T-helper 2 cell treated with Interferon-gamma antibody and Interleukin-4, amounts not matched to agents 100 ng/mL and 5 ng/mL, for 36 hours (primary cell): ENCODE results near the gene NIPAL3. TPM values are rescaled to one million over a fixed set of nuclear protein-coding genes. Genes with fewer than 3 reads are reported as not detected.

Source experiments
- intact Hi-C: fragments of 100-400 bp; cut with micrococcal nuclease; formaldehyde crosslinking; loops from one replicate; pipeline ENCODE4 v1.15.1; 2023
- total RNA-seq: library from RNA; stranded (reverse); gene quantifications from 2 replicates; pipeline ENCODE4 v1.2.3, GENCODE V29; 2022

Gene NIPAL3
- total RNA-seq = 31.6 and 33.0 TPM in 2 replicates

GRCh38 chr1:24415334-24415909 lies at the start of gene NIPAL3:
Gene NIPAL3 (plus strand): TSS chr1:24415802. CDS start chr1:24419548, 3,746 bp downstream.
- intact Hi-C loops = loop anchor here (1.0 to 5.0 kb wide), 7 partner anchors 24 to 435 kb away; partner anchors contain the start of genes RCAN3, SRRM1 and SRSF10

DNA sequence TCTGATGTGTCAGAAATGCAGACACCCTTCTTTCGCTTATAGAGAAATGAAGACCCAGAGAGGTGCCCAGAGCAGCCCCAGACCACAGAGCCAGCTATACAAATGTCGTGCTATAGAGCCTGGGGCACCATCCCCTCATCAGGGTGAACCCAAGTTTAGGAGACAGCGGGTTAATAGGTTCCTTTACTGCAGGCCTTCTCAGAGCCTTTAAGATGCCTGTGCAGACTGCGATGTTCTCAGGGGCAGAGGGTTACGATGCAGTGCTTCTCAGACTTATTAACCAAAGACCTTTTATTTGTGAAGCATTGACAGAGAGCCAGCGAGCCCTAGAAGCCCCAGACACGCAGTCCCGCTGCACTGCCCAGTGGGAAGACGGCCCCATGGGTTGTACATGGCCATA lies 48.9 kb upstream of the NIPAL3 start:
- intact Hi-C loops = no loop called here

GRCh38 chr1:24369199-24369598 lies 46.4 kb upstream of the NIPAL3 start:
- intact Hi-C loops = no loop called here

GRCh38 chr1:24369801-24370200 lies 45.8 kb upstream of the NIPAL3 start:
- intact Hi-C loops = no loop called here

GRCh38 chr1:24373044-24373443 lies 42.6 kb upstream of the NIPAL3 start:
- intact Hi-C loops = no loop called here

GRCh38 chr1:24373710-24374109 lies 41.9 kb upstream of the NIPAL3 start:
- intact Hi-C loops = no loop called here

DNA sequence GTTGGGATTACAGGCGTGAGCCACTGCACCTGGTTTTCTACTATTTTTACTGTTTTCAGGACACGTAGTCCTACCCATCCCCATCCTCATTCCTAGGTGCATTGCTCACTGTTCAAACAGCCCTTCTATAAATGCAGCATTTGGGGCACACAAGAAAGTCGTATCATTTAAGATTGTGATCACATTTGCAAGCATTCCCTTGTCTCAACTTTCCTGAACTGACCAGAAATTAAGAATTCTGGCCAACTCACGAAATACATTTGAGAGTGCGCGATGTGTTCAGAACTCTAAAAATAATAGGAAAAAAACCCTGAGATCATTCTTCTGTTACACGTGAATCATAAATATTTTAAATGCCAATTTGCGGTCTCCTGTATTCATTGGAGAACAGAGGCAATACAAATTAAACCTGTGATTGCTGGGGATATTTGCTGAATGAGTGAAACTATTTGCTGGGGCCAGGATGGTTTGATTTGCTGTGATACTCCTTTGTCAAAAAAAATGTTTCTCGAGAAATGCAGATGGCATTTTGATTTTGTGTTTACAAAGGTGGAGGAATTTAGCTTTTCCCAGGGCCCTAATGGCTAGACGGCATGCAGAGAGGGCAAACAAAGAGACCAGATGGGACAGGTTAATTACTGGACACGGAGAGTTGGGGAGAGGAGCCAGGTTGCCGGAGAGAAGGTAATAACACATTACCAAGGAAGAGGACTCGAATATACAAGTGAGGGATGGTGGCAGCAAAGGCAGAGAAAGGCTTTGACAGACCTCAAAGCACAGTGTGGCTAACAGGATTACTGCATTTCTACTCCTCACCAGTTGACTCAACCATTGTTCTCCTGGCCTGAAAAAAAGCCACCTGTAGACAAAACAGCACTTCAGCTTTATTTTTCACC lies 40.5 kb upstream of the NIPAL3 start:
- intact Hi-C loops = no loop called here

DNA sequence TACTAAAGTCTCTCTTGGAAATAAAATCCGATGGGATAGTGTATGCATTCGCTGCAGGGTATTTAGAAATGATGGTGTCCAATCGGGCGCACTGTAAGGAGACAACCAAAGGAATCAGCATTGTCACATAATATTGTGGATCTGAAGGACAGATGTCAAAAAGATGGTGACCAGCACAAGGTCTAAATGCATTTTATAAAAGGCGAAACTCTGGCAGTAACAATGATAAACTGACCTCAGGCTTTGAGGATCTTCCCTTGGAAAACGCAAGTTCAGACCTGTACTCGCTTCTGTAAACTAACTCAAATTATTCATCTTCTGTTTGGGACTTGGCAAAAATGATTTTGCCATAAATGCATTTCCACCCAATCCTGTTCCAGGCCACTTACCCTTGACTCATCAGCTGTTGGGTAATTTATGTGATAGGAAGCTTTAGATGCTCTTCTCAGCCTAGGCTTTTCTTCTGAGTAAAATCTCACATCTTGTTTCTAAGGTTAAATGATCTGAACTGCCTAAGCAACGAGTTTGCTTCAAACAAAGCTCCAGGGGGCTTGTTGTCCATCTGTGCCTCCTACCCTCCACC lies 35.8 kb upstream of the NIPAL3 start:
- intact Hi-C loops = loop anchor here (5.0 kb wide), 1 partner anchor 58 kb away; no protein-coding TSS in a partner anchor

DNA sequence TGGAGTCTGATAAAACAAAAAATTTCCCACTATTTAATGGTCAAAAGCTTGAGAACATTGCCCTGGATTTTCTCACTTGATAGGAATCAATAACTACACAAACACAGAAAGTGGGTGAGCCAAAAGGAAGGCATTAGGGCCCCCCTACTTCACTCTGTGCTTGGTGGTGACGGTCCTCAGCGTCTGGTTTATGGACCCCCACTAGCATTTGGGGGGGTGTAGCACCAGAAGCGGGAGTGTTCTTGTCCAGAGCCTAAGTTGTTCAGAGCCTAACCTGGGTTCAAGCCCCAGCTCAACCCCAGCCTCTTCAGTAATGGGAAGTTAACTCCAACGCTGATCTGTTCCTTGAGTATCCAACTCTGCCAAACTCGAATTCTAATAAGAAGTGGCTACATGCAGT lies 35.1 kb upstream of the NIPAL3 start:
- intact Hi-C loops = loop anchor here (5.0 kb wide), 1 partner anchor 58 kb away; no protein-coding TSS in a partner anchor

GRCh38 chr1:24381256-24381655 lies 34.3 kb upstream of the NIPAL3 start:
- intact Hi-C loops = loop anchor here (5.0 kb wide), 1 partner anchor 59 kb away; no protein-coding TSS in a partner anchor

DNA sequence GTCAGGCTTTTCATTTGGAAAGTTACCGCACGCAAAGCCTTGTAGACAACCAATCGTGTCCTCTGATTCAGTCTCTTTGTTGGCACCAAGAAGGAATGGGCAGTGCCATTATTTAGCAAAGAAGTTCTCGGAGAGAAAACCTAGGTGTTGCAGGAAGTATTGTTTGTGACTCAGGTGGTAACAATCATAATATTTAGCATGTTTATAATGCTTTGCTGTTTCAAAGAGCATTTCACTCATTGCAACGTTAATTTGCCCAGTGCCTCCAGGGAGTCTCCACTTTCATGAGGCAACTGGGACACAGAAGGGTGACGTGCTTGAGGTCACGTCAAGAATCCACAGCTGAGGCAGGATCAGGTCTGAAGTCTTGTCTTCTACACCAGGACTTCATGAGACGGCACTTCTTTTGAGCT lies 33.4 kb upstream of the NIPAL3 start:
- intact Hi-C loops = loop anchor here (5.0 kb wide), 1 partner anchor 60 kb away; no protein-coding TSS in a partner anchor

- intact Hi-C loops = loop anchor here (5.0 kb wide), 1 partner anchor 61 kb away; no protein-coding TSS in a partner anchor
Measured at GRCh38 chr1:24383381-24383940, 32.1 kb upstream of the NIPAL3 start.

- intact Hi-C loops = loop anchor here (5.0 kb wide), 1 partner anchor 62 kb away; no protein-coding TSS in a partner anchor
Measured at GRCh38 chr1:24384251-24385090, 31.1 kb upstream of the NIPAL3 start.

GRCh38 chr1:24385160-24385940 lies 30.3 kb upstream of the NIPAL3 start:
- intact Hi-C loops = no loop called here

- intact Hi-C loops = no loop called here
Measured at GRCh38 chr1:24386241-24386640, 29.4 kb upstream of the NIPAL3 start.

DNA sequence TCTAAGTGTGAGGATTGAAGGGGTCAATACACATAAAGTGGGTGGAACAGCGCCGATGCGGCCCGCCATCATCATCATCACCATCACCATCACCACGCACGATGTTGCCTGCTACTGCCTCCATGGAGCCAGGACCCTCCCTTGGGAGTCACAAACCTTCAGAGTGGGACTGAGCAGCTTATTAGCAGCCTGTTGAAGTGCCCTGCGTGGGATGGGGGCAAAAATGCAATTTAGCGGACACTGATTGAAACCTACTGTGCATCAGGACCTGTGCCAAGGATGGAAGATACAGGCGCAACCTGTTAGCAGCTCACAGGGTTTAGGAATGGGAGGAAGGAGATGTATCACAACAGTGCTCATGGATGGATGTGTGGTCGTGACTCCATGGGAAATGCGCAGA lies 28.7 kb upstream of the NIPAL3 start:
- intact Hi-C loops = no loop called here

DNA sequence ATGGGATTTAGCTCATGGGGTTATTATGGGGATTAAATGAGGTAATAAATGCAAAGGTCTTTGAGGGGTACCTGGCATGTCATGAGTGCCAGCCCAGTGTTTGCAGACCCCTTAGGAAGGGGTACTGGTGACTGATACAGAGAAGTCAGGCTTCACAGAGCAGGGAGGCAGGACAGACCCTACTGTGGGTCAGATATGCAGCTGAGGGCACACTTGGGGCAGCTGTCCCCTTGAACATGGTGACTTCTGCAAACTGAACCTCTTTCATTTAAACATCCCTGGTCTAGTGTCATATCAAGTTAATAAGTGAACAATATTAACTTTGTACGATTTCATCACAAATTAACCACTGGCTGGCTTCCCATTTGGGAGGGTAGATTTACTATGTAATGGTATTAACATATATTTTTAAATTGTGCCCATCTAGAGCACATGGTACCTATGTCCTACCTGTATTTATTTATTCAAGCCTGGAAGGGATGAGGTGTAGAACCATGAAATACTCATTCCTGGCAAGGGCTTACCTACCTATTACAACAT lies 27.9 kb upstream of the NIPAL3 start:
- intact Hi-C loops = no loop called here

GRCh38 chr1:24388331-24388885 lies 27.2 kb upstream of the NIPAL3 start:
- intact Hi-C loops = no loop called here

GRCh38 chr1:24389231-24389678 lies 26.3 kb upstream of the NIPAL3 start:
- intact Hi-C loops = no loop called here
